AG04450 (cell line): ENCODE measurements around the gene ALG14. TPM values are rescaled to one million over a fixed set of nuclear protein-coding genes. Genes with fewer than 3 reads are reported as not detected.

Source experiments
- CTCF ChIA-PET: fragments of 300-600, 350-600 bp; formaldehyde crosslinking; extraction: SDS; loops from one replicate; lab custom pipeline; 2022; ENCODE audit warnings: antibody characterized with exemption, inconsistent platforms; lab: Charles Lee
- POLR2A ChIA-PET: fragments of 350-600 bp; formaldehyde crosslinking; extraction: SDS; loops from one replicate; lab custom pipeline; 2021; ENCODE audit warnings: antibody characterized with exemption, inconsistent platforms; lab: Yijun Ruan, JAX
- DNase-seq: peaks from one replicate; pipeline ENCODE4 v3.0.0-alpha.2; 2011; ENCODE audit warnings: low read depth, low spot score
- H3K27ac ChIP-seq: one replicate; pipeline ENCODE4 v1.5.1; 2012; ENCODE audit warnings: low read depth, low read length, control low read depth
- H3K27me3 ChIP-seq: one replicate; pipeline ENCODE4 v1.6.0; 2012; ENCODE audit warnings: low read length; ENCODE audit not compliant: control insufficient read depth, insufficient read depth
- H3K4me3 ChIP-seq: 2 replicates; pipeline ENCODE4 v1.5.1; 2011; ENCODE audit warnings: mild to moderate bottlenecking, low read depth, low read length, control low read depth
- H3K9me3 ChIP-seq: 2 replicates; pipeline ENCODE4 v1.5.1; 2012; ENCODE audit warnings: low read length; ENCODE audit not compliant: control insufficient read depth, insufficient read depth
- CTCF ChIP-seq: IDR thresholded peaks from 2 replicates; pipeline ENCODE4 v1.5.1; 2011; ENCODE audit warnings: low read depth, low read length, control low read depth, inconsistent platforms
- polyA plus RNA-seq: library from polyadenylated mRNA; depleted of rRNA; stranded (reverse); fragments of >200 nt; gene quantifications from 2 replicates; pipeline ENCODE4 v1.2.3, GENCODE V29; 2011

Gene ALG14
- polyA plus RNA-seq, 1 experiment: 3.1 TPM

- no peak for DNase-seq
These were observed 69.4 kb downstream of the ALG14 start for GRCh38 chr1:95003433-95003738.

GRCh38 chr1:95002540-95003432 is 70.0 kb downstream of the ALG14 start:
- CTCF ChIA-PET: interaction anchor here (1.2 to 1.5 kb wide), 2 partner anchors 40 to 148 kb away, joined by 3 to 5 read pairs; no protein-coding TSS in a partner anchor

More at GRCh38 chr1:95003433-95003738, 69.4 kb downstream of the ALG14 start:
- ChIA-PET CTCF (interaction anchor here (1.5 kb wide), 1 partner anchor 149 kb away, joined by 5 read pairs; no protein-coding TSS in a partner anchor), POLR2A (no interaction called here)
- Histone ChIP-seq H3K27me3 (no peaks in the 10 kb centered on the region), H3K27ac (no peak overlapping the region), H3K4me3 (no peak overlapping the region), H3K9me3 (no peaks in the 10 kb centered on the region)
- no peak for TF ChIP-seq CTCF

GRCh38 chr1:95002164-95002539 is 70.6 kb downstream of the ALG14 start:
- CTCF ChIA-PET: interaction anchor here (0.6 to 1.5 kb wide), 5 partner anchors 41 to 148 kb away, joined by 3 to 5 read pairs (median 3); no protein-coding TSS in a partner anchor

More at GRCh38 chr1:95002540-95003432, 70.0 kb downstream of the ALG14 start:
- Histone ChIP-seq H3K9me3 (no peaks in the 10 kb centered on the region), H3K4me3 (no peak overlapping the region), H3K27me3 (no peaks in the 10 kb centered on the region), H3K27ac (no peak overlapping the region)
- POLR2A ChIA-PET: interaction anchor here (0.7 kb wide), 1 partner anchor 29 kb away, joined by 5 read pairs; no protein-coding TSS in a partner anchor
- no peak for TF ChIP-seq CTCF
- no peak for DNase-seq

GRCh38 chr1:94999456-95000131 is 73.2 kb downstream of the ALG14 start:
- no peak overlapping the region for H3K27ac ChIP-seq
- H3K4me3 ChIP-seq: no peak overlapping the region
- no peak for TF ChIP-seq CTCF
- H3K27me3 ChIP-seq: no peaks in the 10 kb centered on the region
- DNase-seq: no peak
- CTCF ChIA-PET: interaction anchor here (1.3 kb wide), 1 partner anchor 44 kb away, joined by 4 read pairs; no protein-coding TSS in a partner anchor
- POLR2A ChIA-PET: no interaction called here
- H3K9me3 ChIP-seq: no peaks in the 10 kb centered on the region

More at GRCh38 chr1:95002164-95002539, 70.6 kb downstream of the ALG14 start:
- DNase-seq: no peak
- TF ChIP-seq CTCF: no peak
- Histone ChIP-seq H3K27ac (no peak overlapping the region), H3K9me3 (no peaks in the 10 kb centered on the region), H3K4me3 (no peak overlapping the region), H3K27me3 (no peaks in the 10 kb centered on the region)
- POLR2A ChIA-PET: interaction anchor here (0.6 to 0.7 kb wide), 2 partner anchors 28 to 75 kb away, joined by 4 to 5 read pairs; partner anchors contain the start of gene CNN3
